H9 (cell line): ENCODE data around the gene ASXL3. TPM values are rescaled to one million over a fixed set of nuclear protein-coding genes. Genes with fewer than 3 reads are reported as not detected.

Experiments
- DNase-seq: peaks from one replicate; pipeline ENCODE4 v3.0.0-alpha.2; 2017
- H2AFZ ChIP-seq: one replicate; pipeline ENCODE4 v1.6.1; 2013; ENCODE audit warnings: mild to moderate bottlenecking, low read length, control low read depth, moderate library complexity
- H2AK5ac ChIP-seq: 2 replicates; pipeline ENCODE4 v1.6.1; 2013; ENCODE audit warnings: low read length, control low read depth, mixed read lengths; ENCODE audit not compliant: insufficient read length
- H2BK120ac ChIP-seq: one replicate; pipeline ENCODE4 v1.6.1; 2013; ENCODE audit warnings: low read depth, mild to moderate bottlenecking, low read length, control low read depth, inconsistent platforms; ENCODE audit not compliant: poor library complexity, severe bottlenecking
- H2BK12ac ChIP-seq: 2 replicates; pipeline ENCODE4 v1.6.1; 2013; ENCODE audit warnings: low read length, control low read depth, mixed read lengths, low read depth; ENCODE audit not compliant: insufficient read length
- H2BK15ac ChIP-seq: 2 replicates; pipeline ENCODE4 v1.6.1; 2013; ENCODE audit warnings: low read depth, low read length, control low read depth
- H2BK20ac ChIP-seq: one replicate; pipeline ENCODE4 v1.6.1; 2013; ENCODE audit warnings: low read depth, mild to moderate bottlenecking, low read length, control low read depth, inconsistent platforms; ENCODE audit not compliant: poor library complexity, severe bottlenecking
- H2BK5ac ChIP-seq: 2 replicates; pipeline ENCODE4 v1.6.1; 2013; ENCODE audit warnings: low read length, control low read depth, mixed read lengths; ENCODE audit not compliant: insufficient read length
- H3K14ac ChIP-seq: 2 replicates; pipeline ENCODE4 v1.6.1; 2013; ENCODE audit warnings: low read length, control low read depth; ENCODE audit not compliant: insufficient read depth
- H3K18ac ChIP-seq: 2 replicates; pipeline ENCODE4 v1.6.1; 2013; ENCODE audit warnings: low read depth, mild to moderate bottlenecking, mixed read lengths, low read length, control low read depth; ENCODE audit not compliant: insufficient read length
- H3K23ac ChIP-seq: 2 replicates; pipeline ENCODE4 v1.6.1; 2013; ENCODE audit warnings: low read length, control low read depth, mixed read lengths, low read depth; ENCODE audit not compliant: insufficient read length
- H3K23me2 ChIP-seq: 2 replicates; pipeline ENCODE4 v1.6.1; 2013; ENCODE audit warnings: low read depth, mild to moderate bottlenecking, mixed read lengths, low read length, control low read depth; ENCODE audit not compliant: insufficient read length, poor library complexity, severe bottlenecking
- H3K27ac ChIP-seq: 2 replicates; pipeline ENCODE4 v1.5.1; 2013; ENCODE audit warnings: low read length, control low read depth, mixed read lengths, low read depth; ENCODE audit not compliant: insufficient read length
- H3K27me3 ChIP-seq: 2 replicates; pipeline ENCODE4 v1.6.1; 2013; ENCODE audit warnings: low read length, control low read depth, inconsistent platforms; ENCODE audit not compliant: insufficient read depth
- H3K4ac ChIP-seq: 2 replicates; pipeline ENCODE4 v1.6.1; 2013; ENCODE audit warnings: low read depth, mild to moderate bottlenecking, control low read depth, inconsistent platforms, low read length, moderate library complexity
- H3K4me1 ChIP-seq: 2 replicates; pipeline ENCODE4 v1.6.1; 2013; ENCODE audit warnings: low read length, control low read depth, inconsistent platforms; ENCODE audit not compliant: insufficient read depth
- H3K4me2 ChIP-seq: 2 replicates; pipeline ENCODE4 v1.6.1; 2013; ENCODE audit warnings: low read length, control low read depth, mixed read lengths; ENCODE audit not compliant: insufficient read length, insufficient read depth
- H3K56ac ChIP-seq: 2 replicates; pipeline ENCODE4 v1.6.1; 2013; ENCODE audit warnings: low read depth, mild to moderate bottlenecking, mixed read lengths, low read length, control low read depth; ENCODE audit not compliant: insufficient read length
- H3K79me1 ChIP-seq: 2 replicates; pipeline ENCODE4 v1.6.1; 2013; ENCODE audit warnings: low read depth, mild to moderate bottlenecking, moderate library complexity, low read length, control low read depth, inconsistent platforms; ENCODE audit not compliant: insufficient read depth, poor library complexity, severe bottlenecking
- H3K79me2 ChIP-seq: 2 replicates; pipeline ENCODE4 v1.6.1; 2013; ENCODE audit warnings: low read length, control low read depth, inconsistent platforms; ENCODE audit not compliant: insufficient read depth
- H3K9ac ChIP-seq: 2 replicates; pipeline ENCODE4 v1.6.1; 2013; ENCODE audit warnings: low read length, control low read depth, mixed read lengths; ENCODE audit not compliant: insufficient read length; ENCODE audit errors: extremely low read depth
- H3K9me3 ChIP-seq: one replicate; pipeline ENCODE4 v1.6.1; 2013; ENCODE audit warnings: low read depth, low read length, inconsistent platforms; ENCODE audit not compliant: control insufficient read depth
- H3T11ph ChIP-seq: one replicate; pipeline ENCODE4 v1.6.1; 2013; ENCODE audit warnings: mild to moderate bottlenecking, low read length, control low read depth, inconsistent platforms
- H4K20me1 ChIP-seq: one replicate; pipeline ENCODE4 v1.6.1; 2013; ENCODE audit not compliant: control insufficient read depth, insufficient read length, insufficient read depth
- H4K5ac ChIP-seq: 2 replicates; pipeline ENCODE4 v1.6.1; 2013; ENCODE audit warnings: low read depth, mild to moderate bottlenecking, mixed read lengths, low read length, control low read depth; ENCODE audit not compliant: insufficient read length
- H4K8ac ChIP-seq: replicated peaks from 2 replicates; pipeline ENCODE4 v1.6.1; 2013; ENCODE audit warnings: low read length, control low read depth, mixed read lengths, low read depth; ENCODE audit not compliant: insufficient read length
- H4K91ac ChIP-seq: 2 replicates; pipeline ENCODE4 v1.6.1; 2013; ENCODE audit warnings: low read depth, mild to moderate bottlenecking, moderate library complexity, mixed read lengths, low read length, control low read depth; ENCODE audit not compliant: insufficient read length
- H3K27ac Mint-ChIP-seq, 3 experiments: 2 replicates in 2 of 3; 3 replicates in 1 of 3; pipeline ENCODE4 v1.8.0; 2020 to 2021; ENCODE audit warnings: mixed read lengths in 3 of 3, mild to moderate bottlenecking in 1 of 3, moderate library complexity in 1 of 3
- H3K27me3 Mint-ChIP-seq: 2 replicates; pipeline ENCODE4 v1.8.0; 2021; ENCODE audit warnings: low read depth, mild to moderate bottlenecking, moderate library complexity, mixed read lengths
- H3K36me3 Mint-ChIP-seq, 3 experiments: 2 replicates in 2 of 3; 3 replicates in 1 of 3; pipeline ENCODE4 v1.8.0; 2020 to 2021; ENCODE audit warnings: low read depth in 3 of 3, mixed read lengths in 3 of 3; ENCODE audit not compliant: insufficient read depth in 1 of 3
- H3K4me1 Mint-ChIP-seq, 2 experiments: 2 replicates each; pipeline ENCODE4 v1.8.0; 2020; ENCODE audit warnings: mixed read lengths in 2 of 2
- H3K4me3 Mint-ChIP-seq, 2 experiments: 2 replicates in 1 of 2; 3 replicates in 1 of 2; pipeline ENCODE4 v1.8.0; 2020 to 2021; ENCODE audit warnings: mild to moderate bottlenecking in 2 of 2, mixed read lengths in 2 of 2, moderate library complexity in 1 of 2
- H3K9me3 Mint-ChIP-seq, 2 experiments: 2 replicates in 1 of 2; 3 replicates in 1 of 2; pipeline ENCODE4 v1.8.0; 2020; ENCODE audit warnings: mild to moderate bottlenecking in 2 of 2, mixed read lengths in 2 of 2, moderate library complexity in 1 of 2
- CTCF ChIP-seq: fragments of 200-600 bp; sonication (generic); conservative IDR thresholded peaks from 3 replicates; pipeline ENCODE4 v1.8.0; 2021; ENCODE audit warnings: antibody characterized with exemption, mild to moderate bottlenecking
- WGBS: extraction: QIAGEN DNeasy Blood & Tissue Kit; methylation state at CpG from one replicate; pipeline ENCODE4 v1.1.7; 2013; ENCODE audit warnings: missing lambda C conversion rate, low lambda C conversion rate, mixed read lengths; ENCODE audit not compliant: insufficient read length; ENCODE audit errors: extremely low coverage; 5-methylcytosine and 5-hydroxymethylcytosine counted together
- total RNA-seq: library from RNA; stranded (reverse); gene quantifications from 2 replicates; pipeline ENCODE4 v1.2.1, GENCODE V29; 2021

Gene ASXL3
- total RNA-seq, 1 experiment from 2014 or later: 0.35 TPM

DNA sequence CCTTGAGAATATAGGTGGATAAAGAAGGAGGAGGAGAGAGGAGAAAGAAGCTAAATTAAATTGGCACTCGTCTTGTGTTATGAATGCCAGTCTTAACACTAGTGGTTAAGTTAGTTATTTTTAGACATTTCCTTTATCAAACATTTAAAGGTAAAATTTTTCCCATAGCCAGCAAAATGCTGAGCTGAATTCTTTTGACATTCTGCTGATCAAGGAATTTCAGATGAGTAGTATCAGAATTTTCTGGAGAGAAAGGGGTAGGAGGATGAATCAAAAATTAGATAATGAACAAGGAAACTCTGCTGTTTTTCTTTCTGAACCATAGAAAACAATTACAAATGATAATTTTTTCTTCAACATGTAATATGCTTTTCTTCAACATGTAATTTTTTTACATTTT, 52.5 kb downstream of the ASXL3 start:
- Histone ChIP-seq H2BK120ac (no peak overlapping the region), H3K79me1 (no peaks in the 10 kb centered on the region), H3K4me1 (no peaks in the 10 kb centered on the region), H3T11ph (no peak overlapping the region), H4K91ac (no peak overlapping the region), H3K4ac (no peak overlapping the region), H3K23me2 (no peaks in the 10 kb centered on the region), H2AK5ac (no peak overlapping the region), H4K8ac (no peak overlapping the region), H2AFZ (no peak overlapping the region), H3K27me3 (no peaks in the 10 kb centered on the region), H3K18ac (no peak overlapping the region), H3K27ac (no peak overlapping the region), H2BK20ac (no peak overlapping the region), H2BK5ac (no peak overlapping the region), H4K5ac (no peak overlapping the region), H3K9me3 (no peaks in the 10 kb centered on the region), H3K23ac (no peak overlapping the region), H3K9ac (no peak overlapping the region), H3K14ac (no peak overlapping the region), H4K20me1 (no peaks in the 10 kb centered on the region), H3K4me2 (no peak overlapping the region), H3K79me2 (no peaks in the 10 kb centered on the region), H2BK15ac (no peak overlapping the region), H3K56ac (no peak overlapping the region), H2BK12ac (no peak overlapping the region)
- Mint-ChIP-seq H3K4me3 (no peak overlapping the region), H3K27ac (no peak overlapping the region), H3K9me3 (no peaks in the 10 kb centered on the region), H3K27me3 (no peaks in the 10 kb centered on the region), H3K4me1 (peaks cover 0 to 2% of the 10 kb centered on the region in 2 experiments; a peak in 1 of 4 replicates), H3K36me3 (no peaks in the 10 kb centered on the region)
- no peak for TF ChIP-seq CTCF
- WGBS: no CpG with 5 or more reads among the region's 1 CpG
- no peak for DNase-seq
